Measurements from ENCODE around the gene INPP5D. TPM values are rescaled to one million over a fixed set of nuclear protein-coding genes. Genes with fewer than 3 reads are reported as not detected.

Gene INPP5D
- total RNA-seq, 1 donor from 2014 or later, result 7.6 TPM

DNA sequence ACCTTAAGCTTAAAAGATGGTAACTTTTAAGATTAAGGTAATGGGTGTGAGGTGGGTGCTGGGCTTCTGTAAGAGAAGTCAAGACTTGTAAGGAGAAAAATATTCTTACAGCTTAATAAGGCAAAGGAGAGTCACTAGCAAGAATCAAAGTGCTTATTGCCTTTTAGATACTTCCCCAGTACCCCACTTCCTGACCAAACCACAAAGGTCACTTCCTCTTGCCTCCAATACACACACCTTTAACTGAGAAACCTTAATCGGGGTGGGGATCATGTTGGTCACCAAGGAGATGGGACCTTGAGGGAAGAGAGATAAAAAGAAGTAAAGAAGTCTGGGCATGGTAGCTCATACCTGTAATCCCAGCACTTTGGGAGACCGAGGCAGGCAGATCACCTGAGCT lies 180.8 kb downstream of the INPP5D start:
- no peak for DNase-seq

DNA sequence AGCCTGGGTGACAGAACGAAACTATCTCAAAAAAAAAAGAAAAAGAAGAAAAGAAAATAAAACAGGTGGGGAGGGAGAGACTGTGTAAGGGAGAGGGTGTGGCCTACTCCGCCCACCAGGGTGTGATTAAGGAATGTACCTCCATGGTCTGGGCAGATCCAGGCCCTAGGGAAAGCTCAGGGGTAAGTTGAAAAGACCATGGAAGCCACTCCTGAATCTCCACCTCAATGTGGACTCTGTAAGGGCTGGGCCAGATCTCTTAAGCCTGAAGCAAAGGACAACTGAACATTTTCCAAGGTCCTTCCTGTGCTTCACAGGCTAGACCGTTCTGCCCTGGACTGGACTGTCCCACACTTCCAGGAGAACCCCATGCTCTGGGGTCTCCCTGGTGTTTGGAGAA lies 181.7 kb downstream of the INPP5D start:
- no peak for DNase-seq

DNA sequence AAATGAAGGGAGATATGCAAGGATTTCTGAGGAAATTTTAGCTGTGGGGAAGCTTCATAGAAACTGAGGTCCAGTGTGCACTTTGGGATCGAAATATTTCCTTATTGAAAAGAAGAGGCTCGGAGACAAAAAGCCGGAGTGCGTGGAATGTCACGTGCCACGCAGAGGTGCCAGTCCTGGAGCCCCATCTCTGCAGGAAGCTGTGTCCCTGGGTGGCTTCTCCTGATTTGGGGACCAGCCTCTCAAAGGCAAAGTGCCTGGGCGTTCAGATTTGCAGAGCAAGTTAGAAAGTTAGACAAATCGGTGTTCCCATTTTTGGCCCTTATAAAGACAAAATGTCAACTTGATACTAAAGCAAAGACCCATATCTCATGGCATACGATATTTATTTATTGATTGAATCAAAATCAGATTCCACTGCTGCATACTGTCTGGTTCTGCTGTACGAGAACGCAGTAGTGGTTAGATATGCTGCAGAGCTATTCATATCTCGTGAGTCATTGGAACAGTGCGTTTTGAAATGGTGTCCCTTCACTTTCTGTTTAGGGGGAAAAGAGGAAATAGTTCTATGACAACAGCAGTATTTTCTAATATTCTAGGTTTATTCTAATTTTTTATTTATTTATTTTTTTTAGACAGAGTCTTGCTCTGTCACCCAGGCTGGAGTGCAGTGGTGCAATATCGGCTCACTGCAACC lies 182.2 kb downstream of the INPP5D start:
- DNase-seq, result no peak

DNA sequence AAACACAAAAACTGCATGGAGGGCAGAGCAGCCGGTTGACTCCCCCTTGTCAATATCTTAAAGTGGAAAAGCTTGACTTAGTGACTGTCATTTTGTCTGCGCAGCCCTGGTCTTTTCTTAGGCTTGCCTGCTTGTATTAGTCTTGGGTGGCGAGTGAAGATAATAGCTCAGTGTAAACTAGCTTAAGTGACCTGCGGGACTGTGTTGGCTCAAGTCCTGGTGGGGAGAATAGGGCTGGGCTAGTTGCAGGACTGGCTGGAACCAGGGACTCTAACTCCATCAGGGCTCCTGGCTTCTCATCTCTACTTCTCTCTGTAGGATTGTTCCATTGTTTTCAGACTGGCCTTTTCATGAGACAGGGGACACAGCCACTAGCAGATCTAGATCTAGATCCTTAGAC lies 183.2 kb downstream of the INPP5D start:
- DNase-seq, result no peak

DNA sequence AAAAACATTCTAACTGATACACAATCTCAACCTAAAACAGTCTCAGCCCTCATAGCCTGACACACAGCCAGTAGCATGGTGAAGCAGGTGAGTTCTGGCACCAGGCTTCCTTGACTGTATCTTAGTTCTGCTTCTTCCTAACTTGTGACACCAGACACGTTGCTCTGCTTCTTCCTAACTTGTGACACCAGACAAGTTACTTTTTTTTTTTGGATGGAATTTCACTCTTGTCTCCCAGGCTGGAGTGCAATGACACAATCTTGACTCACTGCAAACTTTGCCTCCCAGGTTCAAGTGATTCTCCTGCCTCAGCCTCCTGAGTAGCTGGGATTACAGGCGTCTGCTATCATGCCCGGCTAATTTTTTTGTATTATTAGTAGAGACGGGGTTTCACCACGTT lies 184.7 kb downstream of the INPP5D start:
- DNase-seq, result no peak

DNA sequence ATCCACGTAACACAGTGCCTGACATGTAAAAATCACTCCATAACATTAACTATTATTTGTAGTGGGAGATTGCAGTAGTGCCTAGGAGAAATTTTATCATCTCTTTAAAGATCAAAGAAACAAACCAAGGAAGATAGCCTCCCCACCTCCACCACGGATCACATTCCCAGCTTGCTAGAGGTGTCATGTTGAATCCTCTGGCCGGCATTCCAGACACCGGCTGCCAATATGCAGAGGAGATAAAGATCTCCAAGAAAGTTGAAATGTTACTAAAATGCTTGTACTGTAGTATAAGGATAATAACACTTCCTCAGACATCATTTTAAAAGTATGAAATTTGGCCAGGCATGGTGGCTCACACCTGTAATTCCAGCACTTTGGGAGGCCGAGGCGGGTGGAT lies 185.3 kb downstream of the INPP5D start:
- DNase-seq, result no peak

DNA sequence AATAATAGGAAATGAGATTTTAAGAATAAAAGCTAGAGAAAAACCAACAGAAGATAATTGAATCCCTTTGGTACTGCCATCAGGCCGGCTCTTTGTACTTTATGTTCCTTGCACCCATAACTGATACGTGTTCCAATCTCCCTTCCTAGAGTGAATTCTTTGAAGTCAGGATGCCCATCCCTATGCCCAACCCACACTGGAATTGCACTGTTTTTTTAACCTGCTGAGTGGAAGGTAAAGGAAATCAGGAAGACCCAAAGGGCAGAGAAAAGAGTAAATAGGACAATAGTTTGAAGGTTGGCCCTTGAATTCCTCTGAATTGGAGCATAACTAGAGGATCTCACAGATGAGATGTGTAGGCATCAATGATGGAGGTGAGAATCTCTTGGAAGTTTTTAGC lies 187.0 kb downstream of the INPP5D start:
- DNase-seq, result no peak

DNA sequence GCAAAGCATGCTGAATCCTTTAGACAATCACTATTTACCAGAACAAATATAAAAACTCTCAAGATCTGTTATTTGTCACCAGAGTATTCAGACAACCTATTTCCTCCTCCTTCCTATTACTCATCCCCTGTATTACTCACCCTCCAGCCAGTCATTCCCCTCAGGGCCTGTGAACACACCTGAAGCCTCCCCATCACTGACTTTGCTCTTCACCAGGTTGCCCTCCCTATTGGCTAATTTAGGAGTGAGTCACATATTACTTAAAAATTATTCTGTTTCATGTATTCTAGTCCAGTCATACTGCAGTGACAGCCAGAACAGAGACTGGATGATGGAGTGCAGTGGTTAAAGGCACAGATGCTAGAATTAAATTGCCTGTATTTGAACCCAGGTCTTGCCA lies 187.6 kb downstream of the INPP5D start:
- DNase-seq, result no peak

DNA sequence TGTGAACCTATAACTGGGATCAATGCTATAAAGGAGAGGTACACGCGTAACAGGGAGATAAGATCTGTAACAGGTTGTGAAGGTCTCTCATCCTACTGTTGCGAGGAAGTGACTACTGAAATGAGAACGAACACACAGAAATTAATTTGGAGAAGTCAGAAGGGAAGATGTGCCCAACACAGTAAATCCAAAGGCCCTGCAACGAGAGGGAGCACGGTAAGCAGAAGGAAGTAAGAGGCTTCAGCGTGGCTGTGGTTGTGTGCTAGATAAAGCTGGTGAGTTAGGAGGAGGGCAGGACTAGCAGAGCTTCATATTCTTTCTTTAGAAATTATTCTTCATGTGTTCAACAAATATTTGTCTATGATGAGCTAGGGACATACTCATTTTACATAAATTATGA lies 188.9 kb downstream of the INPP5D start:
- DNase-seq, result no peak

DNA sequence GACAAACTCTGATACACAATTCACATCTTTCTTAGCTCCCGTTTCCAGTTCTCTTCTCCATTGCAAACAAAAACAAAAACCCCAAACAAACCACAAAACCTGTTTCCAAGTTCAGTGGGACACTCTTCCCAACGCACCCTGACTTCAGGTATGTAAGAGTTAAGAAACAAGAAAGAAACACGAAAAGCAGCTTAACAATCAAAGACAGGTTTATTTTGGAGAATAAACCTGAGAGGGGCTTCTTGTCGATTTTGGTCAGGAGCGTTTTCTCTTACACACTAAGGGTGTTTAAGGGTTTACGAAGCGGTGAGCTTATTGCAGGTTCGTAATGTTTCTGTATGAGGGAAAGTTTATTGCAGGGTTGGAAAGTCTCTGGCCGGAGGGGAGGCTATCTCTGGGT lies 190.4 kb downstream of the INPP5D start:
- no peak for DNase-seq

DNA sequence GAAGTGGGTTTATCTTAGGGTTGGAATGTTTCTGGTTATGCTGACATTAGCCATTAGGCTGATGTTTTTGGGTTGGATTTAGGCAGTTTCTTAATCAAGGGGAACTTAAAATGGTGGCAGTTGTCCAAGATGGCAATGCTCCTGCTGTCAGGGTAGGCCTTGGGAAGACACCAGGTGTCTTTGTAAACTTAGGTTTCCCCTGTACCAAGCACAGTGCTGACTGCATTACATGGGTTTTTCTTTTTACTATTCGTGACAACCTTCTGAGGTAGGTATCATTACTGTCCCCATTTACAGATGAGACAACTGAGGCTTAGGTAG lies 190.8 kb downstream of the INPP5D start:
- DNase-seq, result no peak

DNA sequence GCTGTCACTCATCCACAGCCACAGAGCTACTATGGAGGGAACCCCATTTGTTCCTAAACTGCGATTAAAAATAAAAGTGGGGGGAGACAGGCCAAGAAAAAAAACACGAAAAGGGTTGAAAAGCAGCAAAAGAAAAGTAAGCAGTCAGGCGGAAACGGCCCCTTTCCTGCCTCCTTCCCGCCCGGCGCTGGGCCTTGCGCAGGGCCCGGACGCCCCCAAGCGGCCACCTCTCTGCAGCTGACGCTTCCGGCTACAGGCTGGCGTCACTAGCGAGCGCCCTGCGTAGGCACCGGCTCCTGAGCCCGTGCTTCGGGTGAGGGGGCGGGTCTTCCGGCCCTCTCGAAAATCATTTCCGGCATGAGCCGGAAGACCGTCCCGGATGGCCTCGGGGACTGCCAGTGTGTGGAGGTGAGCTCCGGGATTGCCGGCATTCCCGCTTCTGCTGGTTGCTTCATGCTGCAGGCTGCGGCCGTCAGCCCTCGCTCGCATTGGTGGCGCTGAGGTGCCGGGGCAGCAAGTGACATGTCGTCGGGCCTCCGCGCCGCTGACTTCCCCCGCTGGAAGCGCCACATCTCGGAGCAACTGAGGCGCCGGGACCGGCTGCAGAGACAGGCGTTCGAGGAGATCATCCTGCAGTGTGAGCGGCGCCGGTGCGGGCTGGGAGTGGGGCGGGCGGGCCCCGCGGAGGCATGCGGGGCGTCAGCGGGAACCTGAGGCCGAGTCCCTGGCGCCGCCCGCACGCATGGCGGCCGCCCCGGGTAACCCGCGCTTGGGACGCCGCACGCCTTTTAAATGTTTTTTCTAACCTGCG lies 191.4 kb downstream of the INPP5D start, which contains the start of gene ATG16L1:
Gene ATG16L1, plus strand, starts transcription at position 368 of the 811 bp plus-strand sequence. Its CDS starts 155 bp downstream, at position 523.
- peak; percentile 97 for DNase-seq

DNA sequence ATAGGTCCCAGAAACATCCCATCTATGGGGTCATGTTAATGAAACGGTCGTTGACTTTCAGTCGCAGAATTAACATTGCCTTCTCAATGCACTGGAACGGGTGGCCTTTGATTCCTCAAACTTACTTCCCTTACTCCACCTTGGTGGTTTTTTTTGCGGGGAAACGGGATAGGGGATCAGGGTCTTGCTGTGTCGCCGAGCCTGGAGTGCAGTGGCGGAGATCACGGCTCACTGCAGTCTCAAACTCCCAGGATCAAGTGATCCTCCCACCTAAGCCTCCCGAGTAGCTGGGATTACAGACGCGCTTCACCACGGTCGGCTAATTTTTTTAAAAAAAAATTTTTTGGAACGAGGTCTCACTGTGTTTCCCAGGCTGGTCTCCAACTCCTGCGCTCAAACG lies 192.1 kb downstream of the INPP5D start:
- no peak for DNase-seq

DNA sequence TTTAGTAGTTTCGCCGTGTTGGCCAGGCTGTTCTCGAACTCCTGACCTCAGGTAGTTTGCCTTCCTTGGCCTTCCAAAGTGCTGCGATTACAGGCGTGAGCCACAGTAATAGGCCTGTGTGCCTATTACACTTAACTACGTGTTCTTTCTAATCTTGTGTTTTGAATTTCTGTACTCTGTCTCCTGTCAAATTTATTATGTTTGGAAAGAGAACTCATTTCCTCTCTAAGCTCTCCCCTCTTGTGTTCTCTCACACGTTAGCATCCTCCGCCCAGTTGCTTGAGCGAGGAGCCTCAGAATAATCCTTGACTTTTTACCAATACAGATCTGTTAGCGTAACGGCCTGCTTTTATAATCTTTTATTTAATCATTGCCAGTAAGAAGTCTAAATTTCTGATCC lies 195.0 kb downstream of the INPP5D start:
- DNase-seq, result no peak

DNA sequence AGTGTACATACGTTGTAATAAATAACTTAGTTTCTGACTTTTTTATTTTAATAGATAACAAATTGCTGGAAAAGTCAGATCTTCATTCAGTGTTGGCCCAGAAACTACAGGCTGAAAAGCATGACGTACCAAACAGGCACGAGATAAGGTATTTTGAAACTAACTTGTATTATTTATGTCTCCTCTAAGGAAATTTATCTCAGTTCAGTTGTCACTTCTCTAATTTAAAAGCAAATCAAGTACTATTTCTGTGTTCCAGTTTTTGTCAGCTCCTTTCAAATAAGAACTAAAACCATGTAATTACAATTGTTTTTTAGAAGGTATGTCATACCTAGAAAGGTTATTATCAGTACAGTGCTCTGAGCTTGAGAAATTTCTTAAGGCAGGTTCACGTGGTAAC lies 195.9 kb downstream of the INPP5D start:
- DNase-seq, result no peak

Small RNA genes within 50 kb of the gene (small RNA-seq; reads per million reads assigned to genes)
- not detected for gene RN7SL32P (ENCODE audit: low replicate concordance)

Other genes starting within 250 kb of the INPP5D start
- gene SNORC, start 190.1 kb upstream of the INPP5D start, total RNA-seq, result 0.30 TPM
- 3.9 TPM for gene NGEF, start 47.1 kb upstream of the INPP5D start, total RNA-seq
- gene NEU2, start 27.7 kb upstream of the INPP5D start, total RNA-seq, result 1.4 TPM
- gene ATG16L1, start 191.3 kb downstream of the INPP5D start, total RNA-seq, result 20.3 TPM
- gene SAG, start 247.5 kb downstream of the INPP5D start, total RNA-seq, result not detected

Measured in skin of body (tissue), 3 donors.